WTC11 (cell line): ENCODE data around the gene BCL11B. TPM values are rescaled to one million over a fixed set of nuclear protein-coding genes. Genes with fewer than 3 reads are reported as not detected.

Experiments
- ATAC-seq: fragments of 200-7000 bp; cut with Tn5 transposase; 2 replicates; pipeline ENCODE4 v1.10.0; 2021; ENCODE audit warnings: mild to moderate bottlenecking, moderate library complexity
- CTCF ChIA-PET: fragments of 300-600 bp; sonication (Branson Sonifier 250); formaldehyde crosslinking; loops from one replicate; lab custom pipeline; 2021; ENCODE audit warnings: antibody characterized with exemption; lab: Charles Lee
- POLR2A ChIA-PET: fragments of 350-600 bp; sonication (Branson Sonifier 250); formaldehyde crosslinking; loops from one replicate; lab custom pipeline; 2021; ENCODE audit warnings: antibody characterized with exemption; lab: Charles Lee
- DNase-seq: peaks from one replicate; pipeline ENCODE4 v3.0.0; 2021; ENCODE audit warnings: low spot score
- H3K27ac Mint-ChIP-seq: 2 replicates; pipeline ENCODE4 v1.8.0; 2021; ENCODE audit warnings: mixed read lengths
- H3K27me3 Mint-ChIP-seq: 2 replicates; pipeline ENCODE4 v1.8.0; 2021; ENCODE audit warnings: low read depth, mild to moderate bottlenecking, moderate library complexity, mixed read lengths
- H3K36me3 Mint-ChIP-seq: 2 replicates; pipeline ENCODE4 v1.8.0; 2021; ENCODE audit warnings: mixed read lengths
- H3K4me1 Mint-ChIP-seq: 2 replicates; pipeline ENCODE4 v1.8.0; 2022; ENCODE audit warnings: mixed read lengths
- H3K4me3 Mint-ChIP-seq: 2 replicates; pipeline ENCODE4 v1.8.0; 2021; ENCODE audit warnings: mild to moderate bottlenecking, moderate library complexity, mixed read lengths
- H3K9me3 Mint-ChIP-seq: 2 replicates; pipeline ENCODE4 v1.8.0; 2021; ENCODE audit warnings: mixed read lengths
- CREM ChIP-seq: sonication (generic); formaldehyde crosslinking; IDR thresholded peaks from 2 replicates; pipeline ENCODE4 v1.8.1; 2022; ENCODE audit warnings: mild to moderate bottlenecking, missing genetic modification reagents, moderate library complexity
- GRHL2 ChIP-seq: fragments of 250-450 bp; sonication (Bioruptor Pico); IDR thresholded peaks from 2 replicates; pipeline ENCODE4 v1.8.0; 2022; ENCODE audit warnings: mild to moderate bottlenecking, moderate library complexity; ENCODE audit not compliant: insufficient replicate concordance, severe bottlenecking
- HMGA2 ChIP-seq: fragments of 250-450 bp; sonication (Bioruptor Pico); IDR thresholded peaks from 2 replicates; pipeline ENCODE4 v1.4.0; 2021; ENCODE audit warnings: mild to moderate bottlenecking, moderate library complexity
- IRF2 ChIP-seq: sonication (generic); formaldehyde crosslinking; IDR thresholded peaks from 2 replicates; pipeline ENCODE4 v1.8.0; 2022; ENCODE audit warnings: low read depth, missing genetic modification reagents, borderline replicate concordance
- MXD4 ChIP-seq: fragments of 250-450 bp; sonication (Bioruptor Pico); IDR thresholded peaks from 2 replicates; pipeline ENCODE4 v1.8.0; 2021; ENCODE audit warnings: mild to moderate bottlenecking, moderate library complexity, borderline replicate concordance
- NFATC4 ChIP-seq: fragments of 250-450 bp; sonication (Bioruptor Pico); IDR thresholded peaks from 2 replicates; pipeline ENCODE4 v1.9.0; 2021; ENCODE audit warnings: mild to moderate bottlenecking
- NR1H2 ChIP-seq: sonication (generic); formaldehyde crosslinking; IDR thresholded peaks from 2 replicates; pipeline ENCODE4 v1.9.0; 2021; ENCODE audit warnings: mild to moderate bottlenecking, moderate library complexity, missing genetic modification reagents
- OVOL2 ChIP-seq: fragments of 250-450 bp; sonication (Bioruptor Pico); IDR thresholded peaks from 2 replicates; pipeline ENCODE4 v1.9.0; 2021; ENCODE audit warnings: mild to moderate bottlenecking, borderline replicate concordance
- TP53 ChIP-seq: sonication (generic); formaldehyde crosslinking; IDR thresholded peaks from 2 replicates; pipeline ENCODE4 v1.8.1; 2023; ENCODE audit warnings: mild to moderate bottlenecking, missing genetic modification reagents
- ZBTB21 ChIP-seq: sonication (generic); formaldehyde crosslinking; IDR thresholded peaks from 2 replicates; pipeline ENCODE4 v1.8.1; 2023; ENCODE audit warnings: mild to moderate bottlenecking, missing genetic modification reagents, borderline replicate concordance
- ZNF138 ChIP-seq: sonication (generic); formaldehyde crosslinking; conservative IDR thresholded peaks from 2 replicates; pipeline ENCODE4 v1.8.1; 2022; ENCODE audit warnings: mild to moderate bottlenecking, moderate library complexity, missing genetic modification reagents
- ZNF317 ChIP-seq: sonication (generic); formaldehyde crosslinking; IDR thresholded peaks from 2 replicates; pipeline ENCODE4 v1.8.1; 2023; ENCODE audit warnings: low read depth, mild to moderate bottlenecking, moderate library complexity, missing genetic modification reagents, borderline replicate concordance
- total RNA-seq: library from RNA; stranded (reverse); gene quantifications from 3 replicates; pipeline ENCODE4 v1.2.3, GENCODE V29; 2021
- TF ChIP-seq, protein P1 (sequence below): sonication (generic); formaldehyde crosslinking; conservative IDR thresholded peaks from 2 replicates; pipeline ENCODE4 v1.8.1; 2023; ENCODE audit warnings: mild to moderate bottlenecking, low read depth, missing genetic modification reagents, moderate library complexity
- TF ChIP-seq, protein P2 (sequence below): sonication (generic); formaldehyde crosslinking; IDR thresholded peaks from 2 replicates; pipeline ENCODE4 v1.8.1; 2023; ENCODE audit warnings: mild to moderate bottlenecking, missing genetic modification reagents, borderline replicate concordance
- TF ChIP-seq, protein P3 (sequence below): sonication (generic); formaldehyde crosslinking; IDR thresholded peaks from 2 replicates; pipeline ENCODE4 v1.8.0; 2022; ENCODE audit warnings: missing genetic modification reagents
- TF ChIP-seq, protein P4 (sequence below): sonication (generic); formaldehyde crosslinking; IDR thresholded peaks from 2 replicates; pipeline ENCODE4 v1.8.0; 2022; ENCODE audit warnings: mild to moderate bottlenecking, missing genetic modification reagents
- TF ChIP-seq, protein P5 (sequence below): sonication (generic); formaldehyde crosslinking; IDR thresholded peaks from 2 replicates; pipeline ENCODE4 v1.8.0; 2022; ENCODE audit warnings: mild to moderate bottlenecking, missing genetic modification reagents
- TF ChIP-seq, protein P6 (sequence below): sonication (generic); formaldehyde crosslinking; IDR thresholded peaks from 2 replicates; pipeline ENCODE4 v1.8.0; 2023; ENCODE audit warnings: mild to moderate bottlenecking, missing genetic modification reagents

The BCL11B gene
- total RNA-seq, 1 experiment from 2014 or later = 9.1 TPM

DNA sequence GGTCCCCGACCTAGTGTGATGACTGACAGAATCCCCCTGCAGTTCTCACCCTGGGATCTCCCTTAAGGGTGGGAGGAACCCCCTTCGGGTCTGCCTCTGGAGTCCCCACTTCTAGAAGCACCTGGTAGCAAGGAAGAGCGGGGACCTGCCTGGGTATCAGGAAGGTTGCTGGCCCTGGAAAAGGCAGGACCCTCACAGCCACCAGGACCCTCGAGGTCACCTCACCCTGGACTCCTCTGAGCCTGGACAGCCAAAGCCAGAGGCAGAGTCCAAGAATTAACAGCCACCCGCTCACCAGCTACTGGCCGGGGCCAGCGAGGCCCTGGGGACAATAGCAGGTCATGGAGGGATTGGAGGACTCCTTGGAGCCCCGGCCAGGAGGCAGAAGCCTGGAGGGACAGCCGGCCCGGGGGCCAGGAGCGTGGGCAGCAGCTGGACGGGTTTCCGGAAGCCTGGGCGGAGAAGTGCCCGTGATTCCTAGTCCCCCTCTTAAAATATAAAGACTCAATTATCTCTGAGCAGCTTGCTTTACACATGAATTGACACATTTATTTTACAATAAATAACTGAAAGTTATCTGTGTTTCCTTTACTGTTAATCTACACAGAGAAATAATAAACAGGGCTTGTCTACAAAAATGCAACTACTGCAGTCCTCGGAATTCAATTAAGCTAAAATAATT lies 17.5 kb downstream of the BCL11B start:
- TF ChIP-seq, protein P1, sequence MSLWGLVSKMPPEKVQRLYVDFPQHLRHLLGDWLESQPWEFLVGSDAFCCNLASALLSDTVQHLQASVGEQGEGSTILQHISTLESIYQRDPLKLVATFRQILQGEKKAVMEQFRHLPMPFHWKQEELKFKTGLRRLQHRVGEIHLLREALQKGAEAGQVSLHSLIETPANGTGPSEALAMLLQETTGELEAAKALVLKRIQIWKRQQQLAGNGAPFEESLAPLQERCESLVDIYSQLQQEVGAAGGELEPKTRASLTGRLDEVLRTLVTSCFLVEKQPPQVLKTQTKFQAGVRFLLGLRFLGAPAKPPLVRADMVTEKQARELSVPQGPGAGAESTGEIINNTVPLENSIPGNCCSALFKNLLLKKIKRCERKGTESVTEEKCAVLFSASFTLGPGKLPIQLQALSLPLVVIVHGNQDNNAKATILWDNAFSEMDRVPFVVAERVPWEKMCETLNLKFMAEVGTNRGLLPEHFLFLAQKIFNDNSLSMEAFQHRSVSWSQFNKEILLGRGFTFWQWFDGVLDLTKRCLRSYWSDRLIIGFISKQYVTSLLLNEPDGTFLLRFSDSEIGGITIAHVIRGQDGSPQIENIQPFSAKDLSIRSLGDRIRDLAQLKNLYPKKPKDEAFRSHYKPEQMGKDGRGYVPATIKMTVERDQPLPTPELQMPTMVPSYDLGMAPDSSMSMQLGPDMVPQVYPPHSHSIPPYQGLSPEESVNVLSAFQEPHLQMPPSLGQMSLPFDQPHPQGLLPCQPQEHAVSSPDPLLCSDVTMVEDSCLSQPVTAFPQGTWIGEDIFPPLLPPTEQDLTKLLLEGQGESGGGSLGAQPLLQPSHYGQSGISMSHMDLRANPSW = no peak
- TF ChIP-seq, protein P2, sequence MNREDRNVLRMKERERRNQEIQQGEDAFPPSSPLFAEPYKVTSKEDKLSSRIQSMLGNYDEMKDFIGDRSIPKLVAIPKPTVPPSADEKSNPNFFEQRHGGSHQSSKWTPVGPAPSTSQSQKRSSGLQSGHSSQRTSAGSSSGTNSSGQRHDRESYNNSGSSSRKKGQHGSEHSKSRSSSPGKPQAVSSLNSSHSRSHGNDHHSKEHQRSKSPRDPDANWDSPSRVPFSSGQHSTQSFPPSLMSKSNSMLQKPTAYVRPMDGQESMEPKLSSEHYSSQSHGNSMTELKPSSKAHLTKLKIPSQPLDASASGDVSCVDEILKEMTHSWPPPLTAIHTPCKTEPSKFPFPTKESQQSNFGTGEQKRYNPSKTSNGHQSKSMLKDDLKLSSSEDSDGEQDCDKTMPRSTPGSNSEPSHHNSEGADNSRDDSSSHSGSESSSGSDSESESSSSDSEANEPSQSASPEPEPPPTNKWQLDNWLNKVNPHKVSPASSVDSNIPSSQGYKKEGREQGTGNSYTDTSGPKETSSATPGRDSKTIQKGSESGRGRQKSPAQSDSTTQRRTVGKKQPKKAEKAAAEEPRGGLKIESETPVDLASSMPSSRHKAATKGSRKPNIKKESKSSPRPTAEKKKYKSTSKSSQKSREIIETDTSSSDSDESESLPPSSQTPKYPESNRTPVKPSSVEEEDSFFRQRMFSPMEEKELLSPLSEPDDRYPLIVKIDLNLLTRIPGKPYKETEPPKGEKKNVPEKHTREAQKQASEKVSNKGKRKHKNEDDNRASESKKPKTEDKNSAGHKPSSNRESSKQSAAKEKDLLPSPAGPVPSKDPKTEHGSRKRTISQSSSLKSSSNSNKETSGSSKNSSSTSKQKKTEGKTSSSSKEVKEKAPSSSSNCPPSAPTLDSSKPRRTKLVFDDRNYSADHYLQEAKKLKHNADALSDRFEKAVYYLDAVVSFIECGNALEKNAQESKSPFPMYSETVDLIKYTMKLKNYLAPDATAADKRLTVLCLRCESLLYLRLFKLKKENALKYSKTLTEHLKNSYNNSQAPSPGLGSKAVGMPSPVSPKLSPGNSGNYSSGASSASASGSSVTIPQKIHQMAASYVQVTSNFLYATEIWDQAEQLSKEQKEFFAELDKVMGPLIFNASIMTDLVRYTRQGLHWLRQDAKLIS (CRISPR knock-in tag) = no peak
- TF ChIP-seq CREM (CRISPR knock-in tag) = no peak
- TF ChIP-seq, protein P3, sequence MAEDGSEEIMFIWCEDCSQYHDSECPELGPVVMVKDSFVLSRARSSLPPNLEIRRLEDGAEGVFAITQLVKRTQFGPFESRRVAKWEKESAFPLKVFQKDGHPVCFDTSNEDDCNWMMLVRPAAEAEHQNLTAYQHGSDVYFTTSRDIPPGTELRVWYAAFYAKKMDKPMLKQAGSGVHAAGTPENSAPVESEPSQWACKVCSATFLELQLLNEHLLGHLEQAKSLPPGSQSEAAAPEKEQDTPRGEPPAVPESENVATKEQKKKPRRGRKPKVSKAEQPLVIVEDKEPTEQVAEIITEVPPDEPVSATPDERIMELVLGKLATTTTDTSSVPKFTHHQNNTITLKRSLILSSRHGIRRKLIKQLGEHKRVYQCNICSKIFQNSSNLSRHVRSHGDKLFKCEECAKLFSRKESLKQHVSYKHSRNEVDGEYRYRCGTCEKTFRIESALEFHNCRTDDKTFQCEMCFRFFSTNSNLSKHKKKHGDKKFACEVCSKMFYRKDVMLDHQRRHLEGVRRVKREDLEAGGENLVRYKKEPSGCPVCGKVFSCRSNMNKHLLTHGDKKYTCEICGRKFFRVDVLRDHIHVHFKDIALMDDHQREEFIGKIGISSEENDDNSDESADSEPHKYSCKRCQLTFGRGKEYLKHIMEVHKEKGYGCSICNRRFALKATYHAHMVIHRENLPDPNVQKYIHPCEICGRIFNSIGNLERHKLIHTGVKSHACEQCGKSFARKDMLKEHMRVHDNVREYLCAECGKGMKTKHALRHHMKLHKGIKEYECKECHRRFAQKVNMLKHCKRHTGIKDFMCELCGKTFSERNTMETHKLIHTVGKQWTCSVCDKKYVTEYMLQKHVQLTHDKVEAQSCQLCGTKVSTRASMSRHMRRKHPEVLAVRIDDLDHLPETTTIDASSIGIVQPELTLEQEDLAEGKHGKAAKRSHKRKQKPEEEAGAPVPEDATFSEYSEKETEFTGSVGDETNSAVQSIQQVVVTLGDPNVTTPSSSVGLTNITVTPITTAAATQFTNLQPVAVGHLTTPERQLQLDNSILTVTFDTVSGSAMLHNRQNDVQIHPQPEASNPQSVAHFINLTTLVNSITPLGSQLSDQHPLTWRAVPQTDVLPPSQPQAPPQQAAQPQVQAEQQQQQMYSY (CRISPR knock-in tag) = no peak
- TF ChIP-seq GRHL2 (CRISPR knock-in tag) = no peak
- TF ChIP-seq NFATC4 (CRISPR knock-in tag) = no peak
- TF ChIP-seq HMGA2 (CRISPR knock-in tag) = no peak
- TF ChIP-seq, protein P4, sequence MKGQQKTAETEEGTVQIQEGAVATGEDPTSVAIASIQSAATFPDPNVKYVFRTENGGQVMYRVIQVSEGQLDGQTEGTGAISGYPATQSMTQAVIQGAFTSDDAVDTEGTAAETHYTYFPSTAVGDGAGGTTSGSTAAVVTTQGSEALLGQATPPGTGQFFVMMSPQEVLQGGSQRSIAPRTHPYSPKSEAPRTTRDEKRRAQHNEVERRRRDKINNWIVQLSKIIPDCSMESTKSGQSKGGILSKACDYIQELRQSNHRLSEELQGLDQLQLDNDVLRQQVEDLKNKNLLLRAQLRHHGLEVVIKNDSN (CRISPR knock-in tag) = no peak
- TF ChIP-seq MXD4 (CRISPR knock-in tag) = no peak
- TF ChIP-seq IRF2 (CRISPR knock-in tag) = no peak
- TF ChIP-seq ZNF317 (CRISPR knock-in tag) = no peak
- TF ChIP-seq NR1H2 (CRISPR knock-in tag) = no peak
- TF ChIP-seq, protein P5, sequence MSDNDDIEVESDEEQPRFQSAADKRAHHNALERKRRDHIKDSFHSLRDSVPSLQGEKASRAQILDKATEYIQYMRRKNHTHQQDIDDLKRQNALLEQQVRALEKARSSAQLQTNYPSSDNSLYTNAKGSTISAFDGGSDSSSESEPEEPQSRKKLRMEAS (CRISPR knock-in tag) = no peak
- no peak for TF ChIP-seq TP53 (CRISPR knock-in tag)
- no peak for TF ChIP-seq OVOL2 (CRISPR knock-in tag)
- TF ChIP-seq, protein P6, sequence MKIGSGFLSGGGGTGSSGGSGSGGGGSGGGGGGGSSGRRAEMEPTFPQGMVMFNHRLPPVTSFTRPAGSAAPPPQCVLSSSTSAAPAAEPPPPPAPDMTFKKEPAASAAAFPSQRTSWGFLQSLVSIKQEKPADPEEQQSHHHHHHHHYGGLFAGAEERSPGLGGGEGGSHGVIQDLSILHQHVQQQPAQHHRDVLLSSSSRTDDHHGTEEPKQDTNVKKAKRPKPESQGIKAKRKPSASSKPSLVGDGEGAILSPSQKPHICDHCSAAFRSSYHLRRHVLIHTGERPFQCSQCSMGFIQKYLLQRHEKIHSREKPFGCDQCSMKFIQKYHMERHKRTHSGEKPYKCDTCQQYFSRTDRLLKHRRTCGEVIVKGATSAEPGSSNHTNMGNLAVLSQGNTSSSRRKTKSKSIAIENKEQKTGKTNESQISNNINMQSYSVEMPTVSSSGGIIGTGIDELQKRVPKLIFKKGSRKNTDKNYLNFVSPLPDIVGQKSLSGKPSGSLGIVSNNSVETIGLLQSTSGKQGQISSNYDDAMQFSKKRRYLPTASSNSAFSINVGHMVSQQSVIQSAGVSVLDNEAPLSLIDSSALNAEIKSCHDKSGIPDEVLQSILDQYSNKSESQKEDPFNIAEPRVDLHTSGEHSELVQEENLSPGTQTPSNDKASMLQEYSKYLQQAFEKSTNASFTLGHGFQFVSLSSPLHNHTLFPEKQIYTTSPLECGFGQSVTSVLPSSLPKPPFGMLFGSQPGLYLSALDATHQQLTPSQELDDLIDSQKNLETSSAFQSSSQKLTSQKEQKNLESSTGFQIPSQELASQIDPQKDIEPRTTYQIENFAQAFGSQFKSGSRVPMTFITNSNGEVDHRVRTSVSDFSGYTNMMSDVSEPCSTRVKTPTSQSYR (CRISPR knock-in tag) = no peak
- no peak for TF ChIP-seq ZBTB21 (CRISPR knock-in tag)
- TF ChIP-seq ZNF138 (CRISPR knock-in tag) = no peak
- DNase-seq = no peak
- ATAC-seq = no peak
- H3K9me3 Mint-ChIP-seq = no peaks in the 10 kb centered on the region
- POLR2A ChIA-PET = interaction anchor here (0.8 kb wide), 1 partner anchor 30 kb away, joined by 3 read pairs; no protein-coding TSS in a partner anchor
- peaks cover 58% of the 10 kb centered on the region for H3K4me1 Mint-ChIP-seq
- CTCF ChIA-PET = interaction anchor here (1.6 kb wide), 1 partner anchor 65 kb away, joined by 4 read pairs; no protein-coding TSS in a partner anchor
- no peak overlapping the region for H3K27ac Mint-ChIP-seq
- H3K36me3 Mint-ChIP-seq = peaks cover 2% of the 10 kb centered on the region
- no peaks in the 10 kb centered on the region for H3K27me3 Mint-ChIP-seq
- no peak overlapping the region for H3K4me3 Mint-ChIP-seq
